ENCODE measurements around the gene XRCC1.
"Not testable (repeated sequence)": the region's sequence is repeated elsewhere in the genome, so short reads cannot be mapped to it uniquely, and the experiment has no call there.

The XRCC1 gene

DNA sequence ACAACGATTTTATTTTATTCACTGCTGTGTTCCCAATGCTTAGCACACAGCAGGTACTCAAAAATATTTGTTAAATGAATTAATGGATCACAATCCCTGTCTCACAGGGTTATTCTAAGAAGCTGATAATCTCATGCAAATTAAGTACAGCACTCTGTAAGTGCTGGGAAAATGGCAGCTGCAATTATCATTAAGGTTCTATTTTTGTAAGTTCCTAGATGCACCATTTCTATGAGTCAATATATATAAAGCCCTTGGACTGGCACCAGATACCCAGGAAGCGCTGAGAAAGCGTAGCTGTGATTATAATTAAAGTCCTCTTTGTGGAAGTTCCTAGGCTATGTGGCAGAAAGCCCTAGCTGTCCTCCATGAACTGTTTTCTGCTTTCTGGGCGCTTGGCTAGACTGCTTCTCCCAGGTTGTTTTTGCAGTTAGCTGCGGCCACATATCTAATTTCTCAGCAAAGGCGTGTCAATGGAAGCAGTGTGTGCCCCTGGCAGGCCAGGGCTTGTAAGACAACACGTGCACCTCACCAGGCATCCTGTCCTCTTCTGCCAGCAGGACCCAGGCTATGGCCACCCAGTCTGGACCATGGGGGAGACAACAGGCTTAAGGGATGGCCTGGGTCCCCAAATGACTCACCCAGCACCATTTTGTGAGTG is 31.4 kb upstream of the XRCC1 start:
- Histone ChIP-seq H2BK15ac (ENCODE audit: low read length) (no peak overlapping the region), H2BK12ac (ENCODE audit: low read length) (no peak overlapping the region), H3K4me3 (ENCODE audit: low read length in 2 of 2) (no peak overlapping the region), H3K4me2 (ENCODE audit: insufficient read depth, low read length, poor library complexity, severe bottlenecking) (no peak overlapping the region), H3K4me1 (ENCODE audit: control insufficient read depth in 2 of 2, insufficient read depth in 1 of 2, low read depth in 1 of 2, low read length in 2 of 2) (no peaks in the 10 kb centered on the region), H3K18ac (ENCODE audit: low read length) (no peak overlapping the region), H2AK5ac (ENCODE audit: low read depth, low read length) (no peak overlapping the region), H2AFZ (ENCODE audit: low read length) (no peak overlapping the region), H3K23ac (ENCODE audit: low read depth, low read length, poor library complexity) (no peak overlapping the region), H3K9ac (ENCODE audit: low read depth, low read length, poor library complexity) (no peak overlapping the region), H3K27me3 (ENCODE audit: control insufficient read depth in 3 of 3, insufficient read depth in 3 of 3, low read depth in 1 of 3, low read length in 3 of 3) (no peaks in the 10 kb centered on the region), H4K8ac (ENCODE audit: low read depth, low read length) (no peak overlapping the region), H3K27ac (replicated peaks; ENCODE audit: low read length) (no peak overlapping the region), H3K9me3 (replicated peaks in 1 of 2; ENCODE audit: control insufficient read depth in 2 of 2, insufficient read depth in 1 of 2, low read depth in 1 of 2, low read length in 2 of 2) (no peaks in the 10 kb centered on the region), H3K36me3 (replicated peaks in 1 of 2; ENCODE audit: control insufficient read depth in 2 of 2, insufficient read depth in 2 of 2, low read length in 2 of 2) (peaks cover 13 to 80% of the 10 kb centered on the region in 2 donors), H4K91ac (ENCODE audit: low read depth, low read length, poor library complexity) (no peak overlapping the region), H3K4ac (ENCODE audit: low read length) (no peak overlapping the region), H2BK120ac (ENCODE audit: low read depth, low read length) (no peak overlapping the region), H2BK5ac (ENCODE audit: low read length) (no peak overlapping the region), H3K14ac (ENCODE audit: low read length) (no peak overlapping the region), H3K79me1 (ENCODE audit: low read depth, low read length) (peaks cover 8% of the 10 kb centered on the region)
- no peak for DNase-seq (ENCODE audit: low spot score)
- no CpG with 5 or more reads among the region's 7 CpGs for WGBS, 2 donors (ENCODE audit: extremely low coverage in 2 of 2, insufficient read length in 2 of 2, insufficient replicate concordance in 1 of 2)

DNA sequence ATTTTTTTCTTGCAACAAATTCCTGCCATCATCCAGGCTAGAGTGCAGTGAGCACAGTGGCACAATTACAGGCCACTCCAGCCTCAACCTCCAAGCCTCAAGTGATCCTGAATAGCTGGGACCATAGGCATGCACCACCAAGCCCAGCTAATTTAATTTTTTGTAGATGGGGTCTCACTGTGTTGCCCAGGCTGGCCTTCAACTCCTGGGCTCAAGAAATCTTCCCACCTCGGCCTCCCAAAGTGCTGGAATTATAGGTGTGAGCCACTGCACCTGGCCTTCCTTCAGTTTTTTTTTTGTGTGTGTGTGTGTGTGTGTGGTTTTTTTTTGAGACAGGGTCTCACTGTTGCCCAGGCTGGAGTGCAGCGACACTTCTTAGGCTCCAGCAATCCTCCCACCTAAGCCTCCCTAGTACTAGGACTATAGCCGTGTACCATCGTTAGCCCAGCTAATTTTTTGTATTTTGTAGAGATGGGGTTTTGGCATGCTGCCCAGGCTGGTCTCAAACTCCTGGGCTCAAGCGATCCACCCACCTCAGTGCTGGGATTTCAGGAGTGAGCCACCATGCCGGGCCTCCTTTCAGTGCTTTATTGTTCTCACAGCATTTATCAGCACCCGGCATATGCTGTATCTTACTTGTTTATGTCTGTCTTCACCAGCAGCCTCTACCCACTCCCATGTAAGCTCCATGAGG is 30.7 kb upstream of the XRCC1 start:
- Histone ChIP-seq H3K4me1 (ENCODE audit: control insufficient read depth in 2 of 2, insufficient read depth in 1 of 2, low read depth in 1 of 2, low read length in 2 of 2) (no peaks in the 10 kb centered on the region), H3K14ac (ENCODE audit: low read length) (no peak overlapping the region), H3K9ac (ENCODE audit: low read depth, low read length, poor library complexity) (no peak overlapping the region), H2BK12ac (ENCODE audit: low read length) (no peak overlapping the region), H3K27me3 (ENCODE audit: control insufficient read depth in 3 of 3, insufficient read depth in 3 of 3, low read depth in 1 of 3, low read length in 3 of 3) (no peaks in the 10 kb centered on the region), H3K4me3 (ENCODE audit: low read length in 2 of 2) (no peak overlapping the region), H3K27ac (replicated peaks; ENCODE audit: low read length) (no peak overlapping the region), H2BK5ac (ENCODE audit: low read length) (no peak overlapping the region), H3K36me3 (replicated peaks in 1 of 2; ENCODE audit: control insufficient read depth in 2 of 2, insufficient read depth in 2 of 2, low read length in 2 of 2) (peaks cover 14 to 80% of the 10 kb centered on the region in 2 donors), H3K9me3 (replicated peaks in 1 of 2; ENCODE audit: control insufficient read depth in 2 of 2, insufficient read depth in 1 of 2, low read depth in 1 of 2, low read length in 2 of 2) (no peaks in the 10 kb centered on the region), H2BK120ac (ENCODE audit: low read depth, low read length) (no peak overlapping the region), H3K79me1 (ENCODE audit: low read depth, low read length) (peaks cover 6% of the 10 kb centered on the region), H3K4ac (ENCODE audit: low read length) (no peak overlapping the region), H3K23ac (ENCODE audit: low read depth, low read length, poor library complexity) (no peak overlapping the region), H4K91ac (ENCODE audit: low read depth, low read length, poor library complexity) (no peak overlapping the region), H2BK15ac (ENCODE audit: low read length) (no peak overlapping the region), H3K18ac (ENCODE audit: low read length) (no peak overlapping the region), H3K4me2 (ENCODE audit: insufficient read depth, low read length, poor library complexity, severe bottlenecking) (no peak overlapping the region), H4K8ac (ENCODE audit: low read depth, low read length) (no peak overlapping the region), H2AK5ac (ENCODE audit: low read depth, low read length) (no peak overlapping the region), H2AFZ (ENCODE audit: low read length) (no peak overlapping the region)
- DNase-seq (ENCODE audit: low spot score), result no peak
- WGBS, 2 donors (ENCODE audit: extremely low coverage in 2 of 2, insufficient read length in 2 of 2, insufficient replicate concordance in 1 of 2), result no CpG with 5 or more reads among the region's 7 CpGs

DNA sequence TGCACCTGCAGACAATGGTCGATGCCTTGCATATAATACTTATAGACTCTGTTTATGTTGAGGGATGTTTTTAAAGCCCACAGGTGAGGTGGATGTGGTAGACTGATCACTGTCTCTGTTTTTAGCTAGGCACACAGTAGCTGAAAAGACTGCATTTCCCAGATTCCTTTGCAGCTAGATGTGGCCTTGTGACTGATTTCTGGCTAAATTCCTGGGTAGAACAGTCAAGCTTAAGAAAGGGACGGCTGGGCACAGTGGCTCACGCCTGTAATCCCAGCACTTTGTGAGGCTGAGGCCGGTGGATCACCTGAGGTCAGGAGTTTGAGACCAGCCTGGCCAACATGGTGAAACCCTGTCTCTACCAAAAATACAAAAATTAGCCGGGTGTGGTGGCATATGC is 25.0 kb upstream of the XRCC1 start:
- H2BK120ac ChIP-seq (ENCODE audit: low read depth, low read length), result not testable (repeated sequence)

DNA sequence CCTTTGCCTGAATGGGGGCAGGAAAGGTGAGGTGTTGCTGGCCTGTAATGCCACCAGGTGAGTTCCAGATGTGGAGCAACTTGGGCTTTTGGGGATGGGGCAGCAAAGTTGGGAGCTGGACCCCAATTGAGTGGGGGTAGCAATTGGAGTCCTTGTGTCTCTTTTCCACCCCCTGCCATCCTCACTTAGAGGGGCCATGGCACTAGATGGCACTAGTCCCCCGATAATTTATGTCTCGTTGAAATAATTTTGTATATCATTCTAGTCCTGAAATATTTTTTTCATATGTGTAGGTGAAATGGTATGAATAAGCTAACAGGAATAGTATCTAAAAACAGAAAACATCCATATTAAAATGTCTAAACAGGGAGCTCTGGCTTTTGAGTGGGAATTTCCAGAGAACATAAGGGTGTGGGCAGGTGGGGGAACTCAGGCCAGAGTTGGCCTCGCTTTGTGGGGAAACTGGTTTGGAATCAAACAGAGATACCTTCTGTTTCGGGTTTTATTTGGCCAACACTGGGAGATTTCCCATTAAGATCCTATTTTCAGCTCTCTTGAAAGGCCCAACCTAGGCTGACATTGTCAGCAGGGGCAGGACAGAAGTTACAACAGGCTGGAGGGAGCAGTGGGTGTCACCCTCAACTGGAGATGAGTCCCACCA is 24.4 kb upstream of the XRCC1 start:
- no CpG with 5 or more reads among the region's 4 CpGs for WGBS, 2 donors (ENCODE audit: extremely low coverage in 2 of 2, insufficient read length in 2 of 2, insufficient replicate concordance in 1 of 2)
- H3K36me3 ChIP-seq (replicated peaks in 1 of 2; ENCODE audit: control insufficient read depth in 2 of 2, insufficient read depth in 2 of 2, low read length in 2 of 2), result peaks cover 12 to 63% of the 10 kb centered on the region in 2 donors
- H2AFZ ChIP-seq (ENCODE audit: low read length), result no peak overlapping the region
- H3K4me3 ChIP-seq (ENCODE audit: low read length in 2 of 2), result no peak overlapping the region
- H3K14ac ChIP-seq (ENCODE audit: low read length), result no peak overlapping the region
- H2BK15ac ChIP-seq (ENCODE audit: low read length), result no peak overlapping the region
- H3K9me3 ChIP-seq (replicated peaks in 1 of 2; ENCODE audit: control insufficient read depth in 2 of 2, insufficient read depth in 1 of 2, low read depth in 1 of 2, low read length in 2 of 2), result no peaks in the 10 kb centered on the region
- no peak overlapping the region for H3K4ac ChIP-seq (ENCODE audit: low read length)
- no peak overlapping the region for H2BK12ac ChIP-seq (ENCODE audit: low read length)
- H2BK120ac ChIP-seq (ENCODE audit: low read depth, low read length), result no peak overlapping the region
- H3K4me2 ChIP-seq (ENCODE audit: insufficient read depth, low read length, poor library complexity, severe bottlenecking), result no peak overlapping the region
- no peak overlapping the region for H3K18ac ChIP-seq (ENCODE audit: low read length)
- H3K4me1 ChIP-seq (ENCODE audit: control insufficient read depth in 2 of 2, insufficient read depth in 1 of 2, low read depth in 1 of 2, low read length in 2 of 2), result peaks cover 7% of the 10 kb centered on the region in 2 donors
- H4K91ac ChIP-seq (ENCODE audit: low read depth, low read length, poor library complexity), result no peak overlapping the region
- no peaks in the 10 kb centered on the region for H3K27me3 ChIP-seq (ENCODE audit: control insufficient read depth in 3 of 3, insufficient read depth in 3 of 3, low read depth in 1 of 3, low read length in 3 of 3)
- no peak overlapping the region for H2AK5ac ChIP-seq (ENCODE audit: low read depth, low read length)
- H3K9ac ChIP-seq (ENCODE audit: low read depth, low read length, poor library complexity), result no peak overlapping the region
- H3K79me1 ChIP-seq (ENCODE audit: low read depth, low read length), result peaks cover 3% of the 10 kb centered on the region
- no peak overlapping the region for H4K8ac ChIP-seq (ENCODE audit: low read depth, low read length)
- no peak overlapping the region for H2BK5ac ChIP-seq (ENCODE audit: low read length)
- H3K23ac ChIP-seq (ENCODE audit: low read depth, low read length, poor library complexity), result no peak overlapping the region
- DNase-seq (ENCODE audit: low spot score), result no peak
- no peak overlapping the region for H3K27ac ChIP-seq (replicated peaks; ENCODE audit: low read length)

More for the DNA sequence above, 25.0 kb upstream of the XRCC1 start:
- H3K4me2 ChIP-seq (ENCODE audit: insufficient read depth, low read length, poor library complexity, severe bottlenecking); H3K79me1 ChIP-seq (ENCODE audit: low read depth, low read length); H3K4ac ChIP-seq (ENCODE audit: low read length); H2BK15ac ChIP-seq (ENCODE audit: low read length); H2BK5ac ChIP-seq (ENCODE audit: low read length); H3K9ac ChIP-seq (ENCODE audit: low read depth, low read length, poor library complexity); H3K14ac ChIP-seq (ENCODE audit: low read length); DNase-seq (ENCODE audit: low spot score); H3K27me3 ChIP-seq (ENCODE audit: control insufficient read depth in 3 of 3, insufficient read depth in 3 of 3, low read depth in 1 of 3, low read length in 3 of 3); H3K4me3 ChIP-seq (ENCODE audit: low read length in 2 of 2); H2BK12ac ChIP-seq (ENCODE audit: low read length); H3K18ac ChIP-seq (ENCODE audit: low read length); H4K8ac ChIP-seq (ENCODE audit: low read depth, low read length); H3K9me3 ChIP-seq (replicated peaks in 1 of 2; ENCODE audit: control insufficient read depth in 2 of 2, insufficient read depth in 1 of 2, low read depth in 1 of 2, low read length in 2 of 2); H4K91ac ChIP-seq (ENCODE audit: low read depth, low read length, poor library complexity); H3K4me1 ChIP-seq (ENCODE audit: control insufficient read depth in 2 of 2, insufficient read depth in 1 of 2, low read depth in 1 of 2, low read length in 2 of 2); H2AK5ac ChIP-seq (ENCODE audit: low read depth, low read length); H2AFZ ChIP-seq (ENCODE audit: low read length); H3K23ac ChIP-seq (ENCODE audit: low read depth, low read length, poor library complexity); H3K27ac ChIP-seq (replicated peaks; ENCODE audit: low read length): not testable (repeated sequence)
- WGBS, 2 donors (ENCODE audit: extremely low coverage in 2 of 2, insufficient read length in 2 of 2, insufficient replicate concordance in 1 of 2), result no CpG with 5 or more reads among the region's 5 CpGs
- peaks cover 15 to 65% of the 10 kb centered on the region in 2 donors for H3K36me3 ChIP-seq (replicated peaks in 1 of 2; ENCODE audit: control insufficient read depth in 2 of 2, insufficient read depth in 2 of 2, low read length in 2 of 2)
